Measurements from ENCODE around the gene ITGB3.

DNA sequence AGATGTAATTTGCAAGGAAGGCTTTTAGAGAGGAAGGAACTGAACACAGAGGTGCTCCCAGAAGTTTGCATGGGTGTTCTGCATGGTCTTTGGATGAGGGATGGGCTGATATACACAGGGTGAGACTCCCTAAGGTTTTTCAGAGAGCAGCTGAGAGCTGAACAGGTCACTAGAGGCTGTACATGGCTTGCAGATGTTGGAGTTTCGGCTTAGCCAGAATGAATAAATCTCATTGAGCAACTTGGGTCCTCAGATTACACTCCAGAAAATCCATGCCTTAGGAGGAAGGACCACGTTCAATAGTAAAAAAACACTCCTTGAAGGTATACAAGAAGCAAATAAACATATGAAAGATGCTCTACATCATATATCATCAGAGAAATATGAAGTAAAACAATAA lies 7.5 kb upstream of the ITGB3 start:
- TF ChIP-seq POLR2A (IDR thresholded peaks at IDR 0.05): no peak
- TF ChIP-seq, protein P1, sequence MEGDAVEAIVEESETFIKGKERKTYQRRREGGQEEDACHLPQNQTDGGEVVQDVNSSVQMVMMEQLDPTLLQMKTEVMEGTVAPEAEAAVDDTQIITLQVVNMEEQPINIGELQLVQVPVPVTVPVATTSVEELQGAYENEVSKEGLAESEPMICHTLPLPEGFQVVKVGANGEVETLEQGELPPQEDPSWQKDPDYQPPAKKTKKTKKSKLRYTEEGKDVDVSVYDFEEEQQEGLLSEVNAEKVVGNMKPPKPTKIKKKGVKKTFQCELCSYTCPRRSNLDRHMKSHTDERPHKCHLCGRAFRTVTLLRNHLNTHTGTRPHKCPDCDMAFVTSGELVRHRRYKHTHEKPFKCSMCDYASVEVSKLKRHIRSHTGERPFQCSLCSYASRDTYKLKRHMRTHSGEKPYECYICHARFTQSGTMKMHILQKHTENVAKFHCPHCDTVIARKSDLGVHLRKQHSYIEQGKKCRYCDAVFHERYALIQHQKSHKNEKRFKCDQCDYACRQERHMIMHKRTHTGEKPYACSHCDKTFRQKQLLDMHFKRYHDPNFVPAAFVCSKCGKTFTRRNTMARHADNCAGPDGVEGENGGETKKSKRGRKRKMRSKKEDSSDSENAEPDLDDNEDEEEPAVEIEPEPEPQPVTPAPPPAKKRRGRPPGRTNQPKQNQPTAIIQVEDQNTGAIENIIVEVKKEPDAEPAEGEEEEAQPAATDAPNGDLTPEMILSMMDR (IDR thresholded peaks at IDR 0.05): no peak

All from sigmoid colon (tissue), 3 donors.